ENCODE results near the gene GPRASP2.

Gene GPRASP2

DNA sequence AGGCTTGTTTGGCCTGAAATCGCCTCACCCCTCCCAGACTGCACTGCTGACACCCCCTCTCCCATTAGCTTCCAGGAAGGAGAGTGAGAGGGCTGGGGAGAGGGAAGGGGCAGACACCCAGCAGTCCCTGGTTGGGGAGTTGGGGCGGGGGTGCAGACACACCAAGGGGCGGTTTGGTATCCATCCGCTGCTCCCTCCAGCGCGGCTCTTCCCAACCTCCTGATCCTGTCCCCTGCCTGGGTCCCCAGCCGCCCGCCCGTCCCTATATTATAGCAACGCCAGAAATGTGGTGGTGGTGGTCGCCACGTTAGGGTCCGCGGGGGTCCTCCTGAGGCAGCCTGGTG lies 33.2 kb downstream of the GPRASP2 start:
- no peak for DNase-seq (ENCODE audit: low spot score)

DNA sequence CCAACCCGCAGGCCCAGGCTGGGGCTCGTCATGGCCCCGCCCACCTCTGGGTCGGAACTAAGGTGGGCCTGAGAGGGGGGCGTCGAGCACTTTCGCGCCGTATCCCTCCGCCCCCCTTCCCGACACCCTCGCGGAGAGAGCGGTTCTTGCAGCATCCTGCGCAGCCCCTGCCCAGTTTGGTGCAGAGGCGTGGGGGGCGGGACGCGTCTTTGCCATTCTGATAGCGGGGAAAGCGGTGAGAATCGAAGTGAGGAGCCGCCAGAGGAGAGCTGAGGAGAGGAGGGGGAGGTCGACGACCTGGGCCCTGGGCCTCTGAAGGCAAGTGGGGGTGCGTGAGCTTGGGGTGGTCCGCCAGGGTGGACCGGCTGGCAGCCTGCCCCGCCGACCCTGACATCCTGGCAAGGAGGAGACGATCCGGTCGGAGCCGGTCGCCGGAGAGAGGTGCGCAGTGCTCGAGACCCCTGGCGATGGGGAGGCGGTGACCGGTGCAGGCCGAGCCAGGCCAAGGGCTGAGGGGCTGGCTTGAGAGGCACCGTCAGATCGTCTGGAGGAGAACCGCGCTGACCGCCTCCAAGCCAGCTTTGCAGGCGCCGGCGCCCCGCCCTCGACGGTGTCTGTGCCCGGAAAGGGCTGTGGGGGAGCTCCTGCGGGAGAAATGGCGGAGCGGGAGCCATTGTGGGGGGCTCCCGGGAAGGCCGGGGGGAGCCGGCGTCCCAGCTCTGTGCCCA lies 33.8 kb downstream of the GPRASP2 start:
- peak; percentile 73 for DNase-seq (ENCODE audit: low spot score)

DNA sequence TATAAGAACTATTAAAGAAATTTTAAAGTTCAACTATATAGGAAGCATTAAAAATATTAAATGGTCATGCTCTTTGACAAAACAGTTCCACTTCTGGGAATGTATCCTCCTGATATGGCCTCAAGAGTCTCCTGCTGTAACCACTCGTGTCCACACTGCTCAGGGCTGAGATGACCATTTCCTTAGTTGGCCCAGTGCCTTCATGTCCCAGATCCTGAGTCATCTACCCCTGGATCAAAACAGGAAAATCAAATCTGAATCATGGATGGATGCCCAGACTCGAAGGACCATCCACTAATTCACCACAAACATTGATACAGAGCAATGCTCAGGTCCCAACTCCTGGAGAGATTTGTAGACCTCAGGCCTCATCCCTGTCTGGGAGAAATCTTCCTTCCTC lies 53.0 kb downstream of the GPRASP2 start:
- no peak for DNase-seq (ENCODE audit: low spot score)

DNA sequence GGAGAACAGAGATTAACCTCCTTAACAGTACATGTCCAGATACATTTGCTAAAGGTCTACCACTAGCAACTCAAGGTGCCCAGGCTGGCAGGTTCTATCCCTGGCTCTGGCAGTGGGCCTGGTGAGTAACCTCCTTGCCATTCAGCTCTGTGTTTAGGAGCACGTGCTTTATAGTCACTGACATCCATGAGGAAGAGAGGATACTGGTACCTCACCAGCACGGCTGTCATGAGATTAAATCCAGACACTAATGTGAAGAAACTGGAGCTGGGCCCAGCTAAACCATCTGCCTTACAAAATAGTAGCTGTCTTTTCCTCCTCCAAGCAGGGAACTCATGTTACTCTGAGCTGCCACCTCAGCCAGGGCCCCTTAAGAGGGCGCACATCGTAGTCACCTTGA lies 53.6 kb downstream of the GPRASP2 start:
- DNase-seq (ENCODE audit: low spot score): no peak

DNA sequence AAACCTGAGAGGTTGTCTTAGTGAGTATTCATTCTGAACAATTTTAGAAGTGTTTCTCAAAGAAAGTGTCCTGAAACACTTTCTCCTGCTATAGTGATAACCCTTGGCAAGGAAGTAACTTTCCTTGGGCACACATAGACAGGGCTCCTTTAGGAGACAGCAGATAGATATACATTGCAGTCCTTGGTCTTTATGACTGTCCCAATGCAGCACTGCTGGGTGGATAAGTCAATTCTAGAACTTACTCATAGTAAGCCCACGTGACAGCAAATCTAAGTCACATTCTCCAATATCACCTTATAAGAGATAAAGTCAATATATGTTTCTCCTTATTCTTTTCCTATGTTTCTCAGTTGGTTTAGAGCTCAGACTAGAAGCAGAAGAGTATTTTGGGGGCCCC lies 55.0 kb downstream of the GPRASP2 start:
- DNase-seq (ENCODE audit: low spot score): no peak
